Left lung (tissue), 10 donors: ENCODE measurements around the gene SMARCA2. TPM values are rescaled to one million over a fixed set of nuclear protein-coding genes. Genes with fewer than 3 reads are reported as not detected.

Experiments used
- ATAC-seq: fragments of 200-7000 bp; cut with Tn5 transposase; one replicate; pipeline ENCODE4 v1.9.1; 2020; ENCODE audit warnings: moderate library complexity
- DNase-seq, 4 donors: peaks; one replicate each; pipeline ENCODE4 v3.0.0-alpha.2; 2013 to 2020
- H3K27ac ChIP-seq, 2 donors: fragments of 200-600 bp; sonication (generic) in 1 of 2; one replicate each; pipeline versions ENCODE4 v1.5.0 to v1.8.0; 2020 to 2021
- H3K27me3 ChIP-seq, 2 donors: fragments of 200-600 bp; sonication (generic) in 1 of 2; one replicate each; pipeline versions ENCODE4 v1.5.0 to v1.8.0; 2020 to 2021
- H3K36me3 ChIP-seq, 2 donors: fragments of 200-600 bp; sonication (generic) in 1 of 2; one replicate each; pipeline versions ENCODE4 v1.5.0 to v1.8.0; 2020 to 2021
- H3K4me1 ChIP-seq, 2 donors: fragments of 200-600 bp; one replicate each; pipeline ENCODE4 v1.8.0; 2021
- H3K4me3 ChIP-seq, 2 donors: fragments of 200-600 bp; sonication (generic) in 1 of 2; one replicate each; pipeline versions ENCODE4 v1.5.0 to v1.8.0; 2020 to 2021; ENCODE audit warnings: mild to moderate bottlenecking in 1 of 2
- H3K9me3 ChIP-seq, 2 donors: fragments of 200-600 bp; sonication (generic) in 1 of 2; one replicate each; pipeline versions ENCODE4 v1.5.0 to v1.8.0; 2020 to 2021
- CTCF ChIP-seq, 2 donors: fragments of 200-600 bp; sonication (generic) in 1 of 2; IDR thresholded peaks; one replicate each; pipeline versions ENCODE4 v1.5.0 to v1.8.0; 2021; ENCODE audit warnings: antibody characterized with exemption in 2 of 2
- intact Hi-C, 2 donors: fragments of 100-400 bp; cut with DNase I; formaldehyde crosslinking; loops; one replicate each; pipeline versions ENCODE4 v1.11.2 to v1.14.2; 2022
- polyA plus RNA-seq, 6 donors: library from polyadenylated mRNA; unstranded; fragments of 120-200 nt; gene quantifications; one replicate each; pipeline ENCODE4 v1.2.1, GENCODE V29; 2013; ENCODE audit not compliant: insufficient read length in 6 of 6
- total RNA-seq, 2 donors: library from RNA; stranded (reverse); fragmentation: NEBNext Ultra II Directional; extraction: Animal tissue kit (Norgen Biotek cat#: 25700); gene quantifications; one replicate each; pipeline ENCODE4 v1.2.1, GENCODE V29; 2021
- donor health status: DM: no; HTN: yes; CAD: no.
- donor health status: DM: no; HTN: no; CAD: no.

Gene SMARCA2
- total and polyA plus RNA-seq, 8 donors = 110 to 207 (median 152) TPM

GRCh38 chr9:2157277-2158110 is 142.3 kb downstream of the SMARCA2 start:
- DNase-seq = peak; percentile 47 to 59 (median 54)
- intact Hi-C loops = no loop called here
- Histone ChIP-seq H3K4me3 (peak overlapping the region; percentile 28 to 42), H3K4me1 (peaks cover 22 to 48% of the 10 kb centered on the region in 2 donors), H3K27me3 (no peaks in the 10 kb centered on the region), H3K36me3 (no peaks in the 10 kb centered on the region), H3K9me3 (no peaks in the 10 kb centered on the region), H3K27ac (peak overlapping the region; percentile 71 to 76)
- no peak for TF ChIP-seq CTCF (IDR thresholded peaks at IDR 0.05)
- peak; percentile 72 for ATAC-seq

GRCh38 chr9:2158111-2158610 is 143.0 kb downstream of the SMARCA2 start:
- peaks cover 22 to 55% of the 10 kb centered on the region in 2 donors for H3K4me1 ChIP-seq
- H3K36me3 ChIP-seq = no peaks in the 10 kb centered on the region
- H3K27ac ChIP-seq = peak overlapping the region; percentile 71 to 76
- H3K27me3 ChIP-seq = no peaks in the 10 kb centered on the region
- H3K4me3 ChIP-seq = peak overlapping the region; percentile 28 to 42
- peak; percentile 60 to 90 (median 74) for DNase-seq
- no peak for TF ChIP-seq CTCF (IDR thresholded peaks at IDR 0.05)
- intact Hi-C loops = no loop called here
- ATAC-seq = peak; percentile 81
- H3K9me3 ChIP-seq = no peaks in the 10 kb centered on the region

DNA sequence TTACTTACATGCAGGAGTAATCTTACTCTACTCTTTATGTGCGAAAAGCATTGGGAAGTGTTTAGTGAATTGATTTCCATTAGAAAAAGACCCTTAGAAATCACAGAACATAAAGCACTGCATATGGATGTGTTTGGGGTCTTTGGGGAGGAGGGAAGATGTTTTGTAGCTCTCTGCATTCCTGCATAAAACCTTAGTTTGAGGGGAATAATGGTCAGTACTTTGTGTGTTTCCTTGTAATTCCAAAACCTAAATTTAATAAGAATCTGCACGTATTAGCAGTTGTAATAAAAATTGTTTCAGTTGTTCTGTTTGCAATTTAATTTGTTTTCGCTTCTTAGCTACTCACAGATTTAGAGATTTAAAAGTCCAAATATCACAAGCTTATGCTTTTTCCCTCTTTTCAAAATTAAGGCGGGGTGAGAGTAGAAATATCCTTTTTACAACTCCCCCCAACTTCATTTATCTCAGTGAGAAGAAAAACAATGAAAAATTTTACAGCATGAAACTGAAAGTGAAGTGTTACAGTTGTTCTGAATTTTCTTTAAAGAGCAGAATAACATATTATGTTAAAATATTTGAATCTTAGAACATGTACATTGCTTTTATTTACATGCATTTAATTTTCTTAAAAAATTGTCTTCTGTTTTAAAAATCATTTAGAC is 143.8 kb downstream of the SMARCA2 start:
- DNase-seq (no peak), ATAC-seq (no peak)
- Histone ChIP-seq H3K36me3 (no peaks in the 10 kb centered on the region), H3K9me3 (no peaks in the 10 kb centered on the region), H3K4me3 (peak overlapping the region; percentile 28 to 42), H3K27ac (peak overlapping the region; percentile 71 to 76), H3K4me1 (peaks cover 22 to 58% of the 10 kb centered on the region in 2 donors), H3K27me3 (no peaks in the 10 kb centered on the region)
- intact Hi-C loops = no loop called here
- TF ChIP-seq CTCF (IDR thresholded peaks at IDR 0.05) = no peak

DNA sequence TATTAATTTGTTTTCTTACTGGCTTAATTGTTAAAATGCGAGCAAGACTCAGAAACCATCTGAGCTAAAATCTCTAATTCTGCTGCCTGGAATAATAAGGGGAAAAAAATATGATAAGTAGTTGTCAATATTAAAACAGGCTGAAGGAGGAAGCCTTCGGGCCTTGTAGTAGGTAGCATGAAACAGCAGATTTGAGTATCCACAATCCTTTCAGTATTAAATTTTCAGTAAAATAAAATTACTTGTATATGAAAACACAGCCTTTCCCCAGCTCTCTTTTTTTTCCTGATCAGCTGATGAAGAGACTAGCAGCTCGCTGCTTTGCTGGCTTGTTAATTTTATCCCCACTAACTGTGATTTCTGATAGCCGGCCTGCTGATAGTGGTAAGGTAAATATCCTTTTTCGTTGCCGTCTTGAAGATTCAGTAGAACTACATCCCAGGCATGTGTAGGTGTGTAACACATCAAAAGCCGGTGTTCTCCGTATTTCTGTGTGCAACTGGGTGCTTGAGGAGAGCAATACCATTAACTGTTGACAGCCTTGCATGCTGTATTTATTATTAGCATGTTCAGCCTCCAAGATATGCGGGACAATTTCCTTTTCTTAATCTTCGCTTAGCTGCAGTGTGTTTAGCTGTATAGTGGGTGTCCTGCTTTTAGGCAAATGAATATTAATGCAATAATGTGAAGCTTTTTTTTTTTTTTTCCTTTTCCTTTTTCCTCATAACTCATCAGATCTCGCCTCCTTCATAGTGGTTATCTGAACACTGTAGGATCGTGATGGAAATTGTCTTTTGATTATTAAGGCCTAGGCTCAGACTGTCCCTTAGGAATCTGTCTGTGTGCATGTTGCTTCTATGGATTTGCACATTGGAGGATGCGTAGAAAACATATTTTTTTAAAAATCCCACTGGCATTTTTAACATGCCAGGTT is 144.6 kb downstream of the SMARCA2 start:
- Histone ChIP-seq H3K4me3 (peak overlapping the region in 1 of 2 donors; percentile 42), H3K27me3 (no peaks in the 10 kb centered on the region), H3K9me3 (no peaks in the 10 kb centered on the region), H3K27ac (peak overlapping the region; percentile 71 to 76), H3K4me1 (peaks cover 22 to 58% of the 10 kb centered on the region in 2 donors), H3K36me3 (no peaks in the 10 kb centered on the region)
- ATAC-seq (peak; percentile 10), DNase-seq (peak in 1 of 4 donors; percentile 42)
- intact Hi-C loops = no loop called here
- TF ChIP-seq CTCF (IDR thresholded peaks at IDR 0.05) = no peak
